Stimulated activated CD4-positive, alpha-beta T cell treated with anti-CD3 and anti-CD28 coated beads, Interleukin-1b, Interleukin-23, amount 100 ng/mL, for 4 hours (primary cell): Measurements from ENCODE around the gene LGALS4.
A peak's percentile ranks its signal among the peaks of the same experiment; 100 is the strongest.
"Not testable (repeated sequence)": the region's sequence is repeated elsewhere in the genome, so short reads cannot be mapped to it uniquely, and the experiment has no call there.

Source experiments
- DNase-seq, 2 donors: peaks; one replicate each; pipeline ENCODE4 v3.0.0-alpha.2; 2020; ENCODE audit warnings: low read depth in 2 of 2

LGALS4 gene

GRCh38 chr19:38770949-38771275, 41.8 kb downstream of the LGALS4 start:
- not testable (repeated sequence) for DNase-seq

- not testable (repeated sequence) for DNase-seq
Observed at GRCh38 chr19:38770228-38770948, 42.4 kb downstream of the LGALS4 start.

- DNase-seq: peak; percentile 86 to 93
Observed at GRCh38 chr19:38769635-38770211, 43.0 kb downstream of the LGALS4 start.

- no peak for DNase-seq
Observed at GRCh38 chr19:38766276-38767047, 46.3 kb downstream of the LGALS4 start.

- DNase-seq: no peak
Observed at GRCh38 chr19:38765214-38765613, 47.5 kb downstream of the LGALS4 start.

- DNase-seq: no peak
Observed at GRCh38 chr19:38763795-38764220, 48.9 kb downstream of the LGALS4 start.

GRCh38 chr19:38761884-38762389, 50.8 kb downstream of the LGALS4 start:
- not testable (repeated sequence) for DNase-seq

GRCh38 chr19:38760805-38761517, 51.8 kb downstream of the LGALS4 start:
- not testable (repeated sequence) for DNase-seq

GRCh38 chr19:38759590-38760003, 53.1 kb downstream of the LGALS4 start:
- DNase-seq: no peak

- DNase-seq: not testable (repeated sequence)
Observed at GRCh38 chr19:38754196-38754595, 58.5 kb downstream of the LGALS4 start.

- not testable (repeated sequence) for DNase-seq
Observed at GRCh38 chr19:38753783-38754182, 59.0 kb downstream of the LGALS4 start.
